IPS-18c (cell line): ENCODE results near the gene MYBPC3.

ENCODE experiments used
- H3K4me3 ChIP-seq: 2 replicates; pipeline ENCODE4 v1.7.0; 2013; ENCODE audit warnings: low read depth, mild to moderate bottlenecking, low read length, moderate library complexity; ENCODE audit not compliant: insufficient read depth
- H3K9me3 ChIP-seq: one replicate; pipeline ENCODE4 v1.6.1; 2013; ENCODE audit warnings: mild to moderate bottlenecking, low read length, moderate library complexity; ENCODE audit not compliant: control insufficient read depth, insufficient read depth

The MYBPC3 gene

GRCh38 chr11:47308050-47308823, 44.3 kb downstream of the MYBPC3 start:
- no peak overlapping the region for H3K4me3 ChIP-seq
- H3K9me3 ChIP-seq = no peaks in the 10 kb centered on the region

GRCh38 chr11:47306484-47306844, 46.0 kb downstream of the MYBPC3 start:
- H3K4me3 ChIP-seq = no peak overlapping the region
- H3K9me3 ChIP-seq = peaks cover 2% of the 10 kb centered on the region

DNA sequence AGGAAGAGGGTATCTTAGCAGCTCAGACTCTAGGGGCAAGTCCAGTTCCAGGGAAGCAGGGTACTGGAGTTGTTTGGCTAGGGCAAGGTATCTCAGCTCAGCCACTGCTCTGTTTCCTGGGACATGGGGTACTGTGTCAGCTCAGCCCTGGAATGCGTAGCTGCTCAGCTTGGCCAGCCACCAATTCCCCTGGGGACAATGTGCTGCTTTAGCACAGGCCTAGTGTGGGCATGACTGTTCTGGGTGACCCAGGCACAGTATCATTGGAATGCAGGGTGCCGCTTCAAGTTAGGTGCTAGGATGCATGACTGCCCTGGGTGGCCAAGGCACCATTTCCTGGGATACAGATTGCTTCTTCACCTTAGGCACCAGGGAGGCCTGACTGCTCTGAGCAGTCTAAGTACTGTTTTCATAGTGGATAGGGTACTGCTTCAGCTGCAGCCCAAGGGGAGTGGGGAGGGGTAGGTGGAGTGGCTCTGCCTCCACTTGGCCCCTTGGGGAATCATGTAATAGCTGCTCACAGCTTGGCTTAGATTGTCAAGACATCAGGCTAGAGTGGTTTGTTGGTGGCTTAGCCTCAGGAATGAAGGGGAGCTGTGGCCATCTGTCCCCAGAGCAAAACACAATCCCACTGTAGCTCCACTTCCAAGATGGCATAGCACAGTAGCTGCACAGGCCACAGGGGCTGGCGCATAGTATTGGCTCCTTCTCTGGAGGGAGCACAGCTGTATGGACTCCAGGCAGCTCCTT, 46.6 kb downstream of the MYBPC3 start:
- Histone ChIP-seq H3K9me3 (peaks cover 2% of the 10 kb centered on the region), H3K4me3 (no peak overlapping the region)

DNA sequence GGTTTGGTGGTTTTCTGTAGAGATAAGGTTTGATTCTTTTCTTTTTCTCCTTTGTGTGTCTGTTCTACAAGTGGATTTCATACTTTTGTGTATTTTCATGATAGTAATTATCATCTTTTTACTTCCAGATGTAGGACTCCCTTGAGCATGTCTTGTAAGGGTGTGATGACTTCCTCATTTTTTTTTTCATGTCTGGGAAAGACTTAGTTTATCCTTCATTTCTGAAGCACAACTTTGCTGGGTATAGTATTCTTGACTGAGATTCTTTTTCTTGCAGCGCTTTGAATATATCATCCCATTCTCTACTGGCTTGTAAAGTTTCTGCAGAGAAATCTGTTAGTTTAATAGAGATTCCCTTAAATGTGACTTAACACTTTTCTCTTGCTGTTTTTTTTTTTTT, 49.6 kb downstream of the MYBPC3 start:
- H3K9me3 ChIP-seq = peaks cover 2% of the 10 kb centered on the region
- no peak overlapping the region for H3K4me3 ChIP-seq

- Histone ChIP-seq H3K4me3 (no peak overlapping the region), H3K9me3 (peaks cover 2% of the 10 kb centered on the region)
Observed at GRCh38 chr11:47299078-47299477, 53.4 kb downstream of the MYBPC3 start.

DNA sequence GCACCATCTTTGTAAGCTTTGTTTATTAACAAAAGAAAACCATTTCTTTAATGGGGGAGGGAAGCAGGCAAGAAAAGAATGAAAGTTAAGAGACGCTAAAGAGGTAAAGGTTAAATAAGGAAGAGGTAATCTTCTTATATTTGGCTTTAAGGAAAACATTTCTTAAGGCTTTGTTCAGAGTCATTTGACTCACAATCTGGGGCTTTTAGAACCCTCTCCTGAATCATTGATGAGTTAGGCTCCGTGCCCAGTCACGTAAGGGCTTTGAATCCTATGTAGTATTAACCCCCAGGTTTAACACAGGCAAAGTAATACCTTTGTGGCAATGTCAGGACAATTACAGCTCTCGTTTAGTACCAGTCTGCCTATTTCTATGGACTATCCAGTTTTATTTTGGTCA, 56.5 kb downstream of the MYBPC3 start:
- H3K9me3 ChIP-seq = no peaks in the 10 kb centered on the region
- H3K4me3 ChIP-seq = no peak overlapping the region

DNA sequence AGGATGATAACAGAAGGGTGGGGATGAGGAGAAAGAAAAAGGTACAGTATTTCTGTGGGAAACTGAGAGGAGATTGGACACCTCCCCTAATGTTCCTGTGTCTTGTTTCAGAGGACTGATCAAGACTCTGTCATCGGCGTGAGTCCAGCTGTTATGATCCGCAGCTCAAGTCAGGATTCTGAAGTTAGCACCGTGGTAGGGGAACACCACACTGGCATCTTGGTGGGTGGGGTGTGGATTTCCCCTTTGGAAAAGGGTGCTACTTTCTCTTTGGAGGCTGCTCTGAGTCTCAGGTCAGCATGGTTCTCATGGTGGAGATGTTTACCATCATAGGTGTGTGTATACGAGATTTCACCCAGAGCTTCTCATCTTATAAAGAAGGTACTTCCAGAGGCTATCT, 57.1 kb downstream of the MYBPC3 start:
- Histone ChIP-seq H3K4me3 (no peak overlapping the region), H3K9me3 (no peaks in the 10 kb centered on the region)

GRCh38 chr11:47289856-47290255, 62.6 kb downstream of the MYBPC3 start:
- H3K9me3 ChIP-seq = no peaks in the 10 kb centered on the region
- H3K4me3 ChIP-seq = no peak overlapping the region

DNA sequence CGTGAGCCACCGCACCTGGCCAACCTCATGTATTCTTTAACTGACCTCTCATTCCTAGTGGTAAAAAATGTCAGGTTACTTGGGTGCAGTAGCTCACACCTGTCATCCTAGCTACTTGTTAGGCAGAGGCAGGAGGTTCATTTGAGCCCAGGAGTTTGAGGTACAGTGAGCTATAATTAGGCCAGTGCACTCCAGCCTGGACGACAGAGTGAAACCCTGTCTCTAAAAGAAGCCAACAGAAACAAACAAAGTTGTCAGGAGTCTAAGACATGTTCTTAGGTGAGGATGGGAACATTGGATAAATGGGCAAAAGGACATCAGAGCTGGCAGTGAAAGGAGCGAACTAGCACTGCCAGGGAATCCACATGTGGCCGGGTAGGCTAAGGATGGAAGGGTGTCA, 64.4 kb downstream of the MYBPC3 start:
- Histone ChIP-seq H3K4me3 (no peak overlapping the region), H3K9me3 (no peaks in the 10 kb centered on the region)

DNA sequence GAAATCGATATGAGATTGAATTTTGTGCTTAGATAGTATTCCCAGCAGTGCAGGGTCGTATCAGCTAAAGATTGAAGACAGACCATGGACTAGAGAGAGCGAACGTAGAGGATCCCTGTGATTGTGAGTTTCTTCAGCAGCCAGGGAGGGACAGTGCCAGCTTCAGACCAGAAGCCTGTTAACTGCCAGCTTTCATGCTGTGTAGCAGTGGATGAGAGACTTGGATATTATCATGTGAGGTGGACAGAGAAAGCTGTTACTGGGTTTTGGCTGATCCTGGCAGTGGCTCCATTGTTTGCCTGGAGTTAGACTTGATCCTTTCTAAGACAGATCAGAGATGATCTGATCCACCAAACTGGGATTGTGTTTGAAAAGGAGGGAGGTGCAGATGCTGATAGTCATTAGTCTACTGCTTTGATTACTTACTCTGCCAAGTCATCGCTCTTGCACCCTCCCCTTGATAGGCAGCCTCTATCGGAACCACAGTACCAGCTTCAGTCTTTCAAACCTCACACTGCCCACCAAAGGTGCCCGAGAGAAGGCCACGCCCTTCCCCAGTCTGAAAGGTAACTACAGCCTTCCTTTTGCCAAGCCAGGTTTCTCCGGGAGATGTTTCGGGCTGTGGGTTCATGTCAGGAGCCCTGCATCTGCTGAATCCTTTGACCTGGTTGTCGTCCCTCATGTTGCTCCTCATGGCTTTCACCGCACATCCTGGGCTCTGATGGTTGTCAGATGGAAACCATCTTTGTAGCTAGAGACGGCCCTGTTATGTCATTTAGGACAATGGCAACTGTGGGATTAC, 66.3 kb downstream of the MYBPC3 start:
- Histone ChIP-seq H3K9me3 (no peaks in the 10 kb centered on the region), H3K4me3 (no peak overlapping the region)

DNA sequence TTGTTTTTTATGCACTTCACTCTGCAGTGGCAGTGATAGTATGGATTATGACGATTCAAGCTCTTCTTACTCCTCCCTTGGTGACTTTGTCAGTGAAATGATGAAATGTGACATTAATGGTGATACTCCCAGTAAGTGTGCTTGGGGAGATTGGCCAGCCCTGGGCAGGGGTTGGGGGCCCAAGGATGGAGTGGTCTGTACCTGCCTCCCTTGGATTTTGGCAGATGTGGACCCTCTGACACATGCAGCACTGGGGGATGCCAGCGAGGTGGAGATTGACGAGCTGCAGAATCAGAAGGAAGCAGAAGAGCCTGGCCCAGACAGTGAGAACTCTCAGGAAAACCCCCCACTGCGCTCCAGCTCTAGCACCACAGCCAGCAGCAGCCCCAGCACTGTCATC, 68.4 kb downstream of the MYBPC3 start:
- Histone ChIP-seq H3K9me3 (no peaks in the 10 kb centered on the region), H3K4me3 (no peak overlapping the region)

GRCh38 chr11:47282462-47282861, 70.0 kb downstream of the MYBPC3 start:
- Histone ChIP-seq H3K9me3 (no peaks in the 10 kb centered on the region), H3K4me3 (no peak overlapping the region)
